PC-9 (cell line): ENCODE results near the gene TGM2. TPM values are rescaled to one million over a fixed set of nuclear protein-coding genes. Genes with fewer than 3 reads are reported as not detected.
"Not testable (repeated sequence)": the region's sequence is repeated elsewhere in the genome, so short reads cannot be mapped to it uniquely, and the experiment has no call there.

Experiments
- BruUV-seq: library from RNA; stranded (reverse); fragments of 400-500 nt; replicated peaks from 2 replicates; lab custom pipeline; 2021; lab: Mats Ljungman, UMichigan
- CTCF ChIA-PET: fragments of 300-600 bp; sonication (Branson Sonifier 250); formaldehyde crosslinking; loops from one replicate; lab custom pipeline; 2022; ENCODE audit warnings: antibody characterized with exemption; lab: Charles Lee
- POLR2A ChIA-PET: fragments of 300-600 bp; sonication (Branson Sonifier 250); formaldehyde crosslinking; loops from one replicate; lab custom pipeline; 2022; ENCODE audit warnings: antibody characterized with exemption; ENCODE audit not compliant: unreplicated experiment; lab: Charles Lee
- DNase-seq, 2 experiments: peaks; one replicate each; pipeline versions ENCODE4 v3.0.0 to v3.0.0-alpha.2; 2015 to 2022; ENCODE audit warnings: mixed read lengths in 1 of 2
- H2AFZ ChIP-seq: fragments of 200-600 bp; sonication (generic); 2 replicates; pipeline ENCODE4 v1.8.1; 2017; ENCODE audit warnings: antibody characterized with exemption
- H3F3A ChIP-seq: fragments of 200-600 bp; sonication (generic); 2 replicates; pipeline ENCODE4 v1.8.1; 2017; ENCODE audit warnings: antibody characterized with exemption, mild to moderate bottlenecking, low read depth; ENCODE audit not compliant: insufficient read depth
- H3K27ac ChIP-seq: fragments of 200-600 bp; sonication (generic); 2 replicates; pipeline ENCODE4 v1.6.1; 2016; ENCODE audit warnings: mixed run types
- H3K27me3 ChIP-seq: fragments of 200-600 bp; sonication (generic); 2 replicates; pipeline ENCODE4 v1.6.1; 2016; ENCODE audit warnings: low read depth, mixed run types; ENCODE audit not compliant: insufficient read depth
- H3K36me3 ChIP-seq: fragments of 200-600 bp; sonication (generic); 2 replicates; pipeline ENCODE4 v1.6.1; 2016; ENCODE audit warnings: low read depth, mixed run types
- H3K4me1 ChIP-seq: fragments of 200-600 bp; sonication (generic); replicated peaks from 2 replicates; pipeline ENCODE4 v1.6.1; 2016; ENCODE audit warnings: mixed run types; ENCODE audit not compliant: insufficient read depth
- H3K4me2 ChIP-seq: fragments of 200-600 bp; sonication (generic); 2 replicates; pipeline ENCODE4 v1.6.1; 2017; ENCODE audit warnings: mixed run types
- H3K4me3 ChIP-seq: fragments of 200-600 bp; sonication (generic); 2 replicates; pipeline ENCODE4 v1.6.1; 2016; ENCODE audit warnings: mixed run types
- H3K79me2 ChIP-seq: fragments of 200-600 bp; sonication (generic); 2 replicates; pipeline ENCODE4 v1.6.1; 2017; ENCODE audit warnings: low read depth, mixed run types
- H3K9me2 ChIP-seq: fragments of 200-600 bp; sonication (generic); 2 replicates; pipeline ENCODE4 v1.8.1; 2017; ENCODE audit warnings: mild to moderate bottlenecking; ENCODE audit not compliant: insufficient read depth
- H3K9me3 ChIP-seq: fragments of 200-600 bp; sonication (generic); 2 replicates; pipeline ENCODE4 v1.8.1; 2016; ENCODE audit warnings: low read depth; ENCODE audit not compliant: insufficient read depth
- H4K20me1 ChIP-seq: fragments of 200-600 bp; sonication (generic); 2 replicates; pipeline ENCODE4 v1.8.1; 2017; ENCODE audit not compliant: insufficient read depth
- EZH2 ChIP-seq: fragments of 200-600 bp; sonication (generic); IDR thresholded peaks from 2 replicates; pipeline ENCODE4 v1.8.0; 2017; ENCODE audit warnings: antibody characterized with exemption, low read depth
- intact Hi-C: fragments of 100-400 bp; cut with micrococcal nuclease; formaldehyde crosslinking; loops from one replicate; pipeline ENCODE4 v1.10.0; 2022; ENCODE audit not compliant: unreplicated experiment
- total RNA-seq: library from RNA; stranded (reverse); gene quantifications from 2 replicates; pipeline ENCODE4 v1.2.3, GENCODE V29; 2021
- TF ChIP-seq, protein P1 (sequence below): fragments of 200-600 bp; sonication (generic); conservative IDR thresholded peaks from 2 replicates; pipeline ENCODE4 v1.6.1; 2017; ENCODE audit warnings: mixed run types, antibody characterized with exemption, mild to moderate bottlenecking, moderate library complexity

The TGM2 gene
- total RNA-seq, 1 experiment from 2014 or later = 333 TPM

DNA sequence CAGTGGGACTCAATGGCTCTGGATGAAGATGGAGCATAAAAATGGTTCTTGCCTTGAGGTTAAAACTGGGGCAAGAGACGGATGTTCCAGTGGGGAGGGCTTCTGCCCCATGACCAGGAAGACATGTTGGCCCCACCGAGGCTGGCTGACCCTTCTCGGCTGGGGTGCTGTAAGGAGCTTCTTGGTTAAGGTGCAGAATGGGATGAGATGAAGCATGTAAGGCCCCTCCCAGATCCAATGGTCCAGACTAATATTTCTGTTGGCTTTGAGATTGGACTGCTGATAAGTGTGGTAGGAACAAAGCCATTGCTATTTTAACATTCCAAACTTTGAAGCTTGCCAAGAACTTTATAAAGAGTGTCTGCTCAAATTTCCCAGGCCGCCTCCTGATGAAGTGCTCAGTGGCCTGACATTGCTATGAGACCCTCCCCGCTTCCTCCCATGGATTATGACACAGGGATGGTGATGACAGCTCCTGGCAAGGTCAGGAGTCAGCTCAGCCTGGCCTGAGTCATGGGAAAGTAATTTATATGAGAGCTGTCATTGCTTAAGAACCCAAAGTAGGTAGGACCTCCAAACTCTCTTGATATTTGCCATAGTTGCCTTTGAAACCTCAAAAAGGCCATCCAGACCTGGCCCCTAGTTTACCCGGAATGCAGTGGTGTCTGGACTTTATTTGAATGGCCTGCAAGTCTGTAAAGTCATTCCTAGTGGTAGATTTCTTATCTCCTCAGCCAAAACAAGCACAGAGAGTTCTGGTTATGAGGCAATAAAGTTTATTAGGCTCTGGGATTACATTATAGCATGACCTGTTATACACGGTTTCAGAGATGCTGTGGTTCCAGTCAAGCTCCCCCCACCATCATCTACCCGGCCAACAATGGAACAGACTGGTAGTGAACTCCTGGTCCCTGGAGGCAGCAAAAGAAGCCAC, 55.2 kb downstream of the TGM2 start:
- H3K79me2 ChIP-seq = no peaks in the 10 kb centered on the region
- no peaks in the 10 kb centered on the region for H3K9me3 ChIP-seq
- TF ChIP-seq EZH2 = no peak
- TF ChIP-seq, protein P1, sequence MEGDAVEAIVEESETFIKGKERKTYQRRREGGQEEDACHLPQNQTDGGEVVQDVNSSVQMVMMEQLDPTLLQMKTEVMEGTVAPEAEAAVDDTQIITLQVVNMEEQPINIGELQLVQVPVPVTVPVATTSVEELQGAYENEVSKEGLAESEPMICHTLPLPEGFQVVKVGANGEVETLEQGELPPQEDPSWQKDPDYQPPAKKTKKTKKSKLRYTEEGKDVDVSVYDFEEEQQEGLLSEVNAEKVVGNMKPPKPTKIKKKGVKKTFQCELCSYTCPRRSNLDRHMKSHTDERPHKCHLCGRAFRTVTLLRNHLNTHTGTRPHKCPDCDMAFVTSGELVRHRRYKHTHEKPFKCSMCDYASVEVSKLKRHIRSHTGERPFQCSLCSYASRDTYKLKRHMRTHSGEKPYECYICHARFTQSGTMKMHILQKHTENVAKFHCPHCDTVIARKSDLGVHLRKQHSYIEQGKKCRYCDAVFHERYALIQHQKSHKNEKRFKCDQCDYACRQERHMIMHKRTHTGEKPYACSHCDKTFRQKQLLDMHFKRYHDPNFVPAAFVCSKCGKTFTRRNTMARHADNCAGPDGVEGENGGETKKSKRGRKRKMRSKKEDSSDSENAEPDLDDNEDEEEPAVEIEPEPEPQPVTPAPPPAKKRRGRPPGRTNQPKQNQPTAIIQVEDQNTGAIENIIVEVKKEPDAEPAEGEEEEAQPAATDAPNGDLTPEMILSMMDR = no peak
- peak overlapping the region; percentile 52 for H3K4me2 ChIP-seq
- no peak overlapping the region for H2AFZ ChIP-seq
- no peaks in the 10 kb centered on the region for H3K9me2 ChIP-seq
- H4K20me1 ChIP-seq = no peaks in the 10 kb centered on the region
- no peaks in the 10 kb centered on the region for H3K27me3 ChIP-seq
- POLR2A ChIA-PET = interaction anchor here (0.5 to 1.0 kb wide), 3 partner anchors 34 to 77 kb away, joined by 3 to 9 read pairs (median 9); no protein-coding TSS in a partner anchor
- H3F3A ChIP-seq = peaks cover 37% of the 10 kb centered on the region
- H3K4me3 ChIP-seq = no peak overlapping the region; the same call in 1 of the 2 replicates
- DNase-seq = peak; percentile 87 to 99
- BruUV-seq = no TSS peak
- CTCF ChIA-PET = interaction anchor here (0.6 to 1.4 kb wide), 4 partner anchors 37 to 195 kb away, joined by 3 to 13 read pairs (median 6); no protein-coding TSS in a partner anchor
- intact Hi-C loops = loop anchor here (1.0 to 2.0 kb wide), 5 partner anchors 17 to 55 kb away; partner anchors contain the start of gene TGM2
- H3K36me3 ChIP-seq = no peaks in the 10 kb centered on the region
- peaks cover 58% of the 10 kb centered on the region for H3K4me1 ChIP-seq
- peak overlapping the region; percentile 92 for H3K27ac ChIP-seq

DNA sequence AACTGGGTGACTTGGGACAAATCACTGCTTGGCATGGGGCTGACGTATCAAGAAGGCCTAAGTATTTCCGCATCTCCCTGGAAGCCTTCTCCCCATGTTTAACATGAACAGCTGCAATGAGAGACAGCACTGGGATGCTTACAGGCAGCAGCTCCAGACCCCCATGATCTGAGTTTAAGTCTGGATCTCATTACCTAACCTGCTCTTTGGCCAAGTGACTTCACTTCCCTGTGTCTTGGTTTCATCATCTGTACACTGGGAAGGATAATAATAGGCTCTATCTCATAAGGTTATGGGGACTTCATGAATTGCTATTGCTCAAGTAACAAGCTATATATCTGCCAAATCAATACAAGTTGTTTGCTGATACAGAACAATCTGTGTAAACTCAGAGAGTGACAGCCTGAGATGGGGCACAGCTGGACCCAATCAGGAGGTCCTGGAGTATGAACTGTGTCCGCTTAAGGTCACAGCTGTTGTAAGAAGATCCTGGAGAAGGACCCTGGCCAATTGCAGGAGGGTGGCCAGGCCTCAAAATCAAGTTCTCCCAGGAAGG, 56.0 kb downstream of the TGM2 start:
- Histone ChIP-seq H4K20me1 (no peaks in the 10 kb centered on the region), H3K27ac (peak overlapping the region; percentile 92), H2AFZ (no peak overlapping the region), H3F3A (peaks cover 37% of the 10 kb centered on the region), H3K79me2 (no peaks in the 10 kb centered on the region), H3K9me3 (no peaks in the 10 kb centered on the region), H3K4me1 (peaks cover 54% of the 10 kb centered on the region), H3K4me3 (no peak overlapping the region), H3K9me2 (no peaks in the 10 kb centered on the region), H3K27me3 (no peaks in the 10 kb centered on the region), H3K36me3 (no peaks in the 10 kb centered on the region), H3K4me2 (peak overlapping the region; percentile 33)
- no TSS peak for BruUV-seq
- intact Hi-C loops = no loop called here
- TF ChIP-seq EZH2 = no peak
- TF ChIP-seq, protein P1 = no peak
- ChIA-PET CTCF (interaction anchor here (1.0 to 1.4 kb wide), 2 partner anchors 36 to 113 kb away, joined by 5 to 6 read pairs; no protein-coding TSS in a partner anchor), POLR2A (no interaction called here)
- no peak for DNase-seq

DNA sequence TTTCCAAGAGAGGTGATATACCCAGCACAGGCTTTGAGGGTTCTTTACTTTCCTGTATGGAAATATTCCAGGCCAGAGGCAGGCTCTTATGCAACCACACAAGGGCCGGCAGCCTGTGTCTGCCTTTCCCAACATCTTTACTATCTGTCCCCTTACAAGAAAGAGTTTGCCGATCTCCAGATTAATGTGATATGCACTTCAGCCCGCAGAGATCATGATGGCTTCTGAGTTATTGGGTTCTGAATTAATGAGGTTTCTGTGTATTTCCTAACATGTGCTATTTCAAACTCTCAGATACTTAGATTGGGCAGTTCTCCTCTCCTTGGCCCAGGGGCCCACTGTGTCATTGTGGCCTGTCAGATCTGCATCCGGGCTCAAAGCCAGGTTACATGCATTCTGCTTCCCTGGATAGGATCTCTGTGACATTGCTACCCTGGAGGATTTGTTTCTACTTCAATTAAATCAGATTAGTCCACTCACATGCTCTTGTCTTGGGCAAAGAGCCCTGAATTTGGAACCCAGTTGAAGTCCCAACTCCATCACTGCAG, 56.6 kb downstream of the TGM2 start:
- no peaks in the 10 kb centered on the region for H3K79me2 ChIP-seq
- no peaks in the 10 kb centered on the region for H3K9me3 ChIP-seq
- CTCF ChIA-PET = interaction anchor here (1.0 to 1.4 kb wide), 2 partner anchors 35 to 113 kb away, joined by 5 to 6 read pairs; no protein-coding TSS in a partner anchor
- no peaks in the 10 kb centered on the region for H3K36me3 ChIP-seq
- no peaks in the 10 kb centered on the region for H3K9me2 ChIP-seq
- no peaks in the 10 kb centered on the region for H4K20me1 ChIP-seq
- H3K4me2 ChIP-seq = peak overlapping the region; percentile 33
- H3K27ac ChIP-seq = peak overlapping the region; percentile 92
- no peak overlapping the region for H2AFZ ChIP-seq
- no peak for TF ChIP-seq EZH2
- TF ChIP-seq, protein P1 = no peak
- H3K27me3 ChIP-seq = no peaks in the 10 kb centered on the region
- peaks cover 49% of the 10 kb centered on the region for H3K4me1 ChIP-seq
- no peak overlapping the region for H3K4me3 ChIP-seq
- POLR2A ChIA-PET = no interaction called here
- H3F3A ChIP-seq = peaks cover 37% of the 10 kb centered on the region
- no peak for DNase-seq
- BruUV-seq = no TSS peak
- intact Hi-C loops = no loop called here

DNA sequence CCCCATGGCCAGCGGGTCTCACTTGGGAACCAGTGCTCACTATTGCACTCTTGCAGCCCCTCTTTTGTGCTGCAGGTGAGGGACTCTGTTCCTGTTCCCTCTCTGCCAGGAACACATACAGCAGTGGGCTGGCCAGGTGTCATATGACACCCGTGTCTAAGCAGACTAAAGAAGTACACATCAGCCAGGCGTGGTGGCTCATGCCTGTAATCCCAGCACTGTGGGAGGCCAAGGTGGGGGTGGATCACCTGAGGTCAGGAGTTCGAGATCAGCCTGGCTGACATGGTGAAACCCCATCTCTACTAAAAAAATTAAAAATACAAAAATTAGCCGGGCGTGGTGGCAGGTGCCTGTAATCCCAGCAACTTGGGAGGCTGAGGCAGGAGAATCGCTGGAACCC, 57.2 kb downstream of the TGM2 start:
- H3F3A ChIP-seq = peaks cover 37% of the 10 kb centered on the region
- H4K20me1 ChIP-seq, H2AFZ ChIP-seq, H3K27me3 ChIP-seq, H3K9me2 ChIP-seq, H3K36me3 ChIP-seq, H3K27ac ChIP-seq, H3K79me2 ChIP-seq, H3K4me3 ChIP-seq, H3K4me2 ChIP-seq, POLR2A ChIA-PET, intact Hi-C loops, BruUV-seq, DNase-seq, CTCF ChIA-PET, H3K9me3 ChIP-seq: not testable (repeated sequence)
- peaks cover 44% of the 10 kb centered on the region for H3K4me1 ChIP-seq
